ENCODE results near the gene MZF1.
A peak's percentile ranks its signal among the peaks of the same experiment; 100 is the strongest.

Gene MZF1

DNA sequence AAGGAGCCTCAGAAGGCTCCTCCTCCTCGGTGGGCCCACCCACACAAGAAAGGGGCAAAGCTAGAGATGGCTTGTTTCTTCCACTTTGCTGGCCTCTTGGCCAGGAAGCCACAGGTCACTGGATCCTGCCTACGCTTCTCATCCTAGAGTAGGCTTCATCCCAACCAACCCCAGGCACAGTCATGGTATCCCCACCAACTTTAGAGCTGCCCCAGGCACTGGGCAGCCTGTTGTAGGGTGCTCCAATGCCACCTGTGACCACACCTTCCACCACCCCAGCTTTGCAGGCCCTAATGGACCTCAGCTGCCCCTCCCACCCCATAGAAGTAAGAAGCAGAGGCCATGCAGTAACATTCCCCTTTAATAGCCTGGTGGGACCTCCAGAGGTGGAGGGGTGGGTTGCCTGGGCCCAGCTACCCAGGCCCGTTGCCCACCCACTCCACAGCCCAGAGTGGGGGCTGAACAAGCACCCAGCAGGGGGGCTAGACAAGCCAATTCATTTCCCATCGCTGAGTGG, 17.7 kb downstream of the MZF1 start:
- H2BK5ac ChIP-seq (ENCODE audit: low read length) = no peak overlapping the region
- H2AK5ac ChIP-seq (ENCODE audit: low read depth, low read length) = peak overlapping the region; percentile 87
- H2BK120ac ChIP-seq (ENCODE audit: low read depth, low read length) = peak overlapping the region; percentile 85
- peak overlapping the region; percentile 90 for H3K23ac ChIP-seq (ENCODE audit: low read depth, low read length, poor library complexity)
- no peaks in the 10 kb centered on the region for H3K27me3 ChIP-seq (ENCODE audit: control insufficient read depth in 3 of 3, insufficient read depth in 3 of 3, low read depth in 1 of 3, low read length in 3 of 3)
- WGBS, 2 donors (ENCODE audit: extremely low coverage in 2 of 2, insufficient read length in 2 of 2, insufficient replicate concordance in 1 of 2) = no CpG with 5 or more reads among the region's 4 CpGs
- H4K91ac ChIP-seq (ENCODE audit: low read depth, low read length, poor library complexity) = peak overlapping the region; percentile 14
- peak overlapping the region; percentile 96 for H3K27ac ChIP-seq (replicated peaks; ENCODE audit: low read length)
- H3K4me1 ChIP-seq (ENCODE audit: control insufficient read depth in 2 of 2, insufficient read depth in 1 of 2, low read depth in 1 of 2, low read length in 2 of 2) = peaks cover 13 to 28% of the 10 kb centered on the region in 2 donors
- H3K4ac ChIP-seq (ENCODE audit: low read length) = peak overlapping the region; percentile 81
- H2AFZ ChIP-seq (ENCODE audit: low read length) = peak overlapping the region; percentile 81
- H3K4me3 ChIP-seq (ENCODE audit: low read length in 2 of 2) = peak overlapping the region; percentile 58 to 72
- H2BK12ac ChIP-seq (ENCODE audit: low read length) = no peak overlapping the region
- H3K9ac ChIP-seq (ENCODE audit: low read depth, low read length, poor library complexity) = peak overlapping the region; percentile 63
- peaks cover 37 to 54% of the 10 kb centered on the region in 2 donors for H3K36me3 ChIP-seq (replicated peaks in 1 of 2; ENCODE audit: control insufficient read depth in 2 of 2, insufficient read depth in 2 of 2, low read length in 2 of 2)
- peak overlapping the region; percentile 92 for H3K18ac ChIP-seq (ENCODE audit: low read length)
- no peak overlapping the region for H2BK15ac ChIP-seq (ENCODE audit: low read length)
- no peak for DNase-seq (ENCODE audit: low spot score)
- H3K9me3 ChIP-seq (replicated peaks in 1 of 2; ENCODE audit: control insufficient read depth in 2 of 2, insufficient read depth in 1 of 2, low read depth in 1 of 2, low read length in 2 of 2) = no peaks in the 10 kb centered on the region
- peaks cover 4% of the 10 kb centered on the region for H3K79me1 ChIP-seq (ENCODE audit: low read depth, low read length)
- no peak overlapping the region for H3K14ac ChIP-seq (ENCODE audit: low read length)
- H3K4me2 ChIP-seq (ENCODE audit: insufficient read depth, low read length, poor library complexity, severe bottlenecking) = peak overlapping the region; percentile 66
- H4K8ac ChIP-seq (ENCODE audit: low read depth, low read length) = no peak overlapping the region

DNA sequence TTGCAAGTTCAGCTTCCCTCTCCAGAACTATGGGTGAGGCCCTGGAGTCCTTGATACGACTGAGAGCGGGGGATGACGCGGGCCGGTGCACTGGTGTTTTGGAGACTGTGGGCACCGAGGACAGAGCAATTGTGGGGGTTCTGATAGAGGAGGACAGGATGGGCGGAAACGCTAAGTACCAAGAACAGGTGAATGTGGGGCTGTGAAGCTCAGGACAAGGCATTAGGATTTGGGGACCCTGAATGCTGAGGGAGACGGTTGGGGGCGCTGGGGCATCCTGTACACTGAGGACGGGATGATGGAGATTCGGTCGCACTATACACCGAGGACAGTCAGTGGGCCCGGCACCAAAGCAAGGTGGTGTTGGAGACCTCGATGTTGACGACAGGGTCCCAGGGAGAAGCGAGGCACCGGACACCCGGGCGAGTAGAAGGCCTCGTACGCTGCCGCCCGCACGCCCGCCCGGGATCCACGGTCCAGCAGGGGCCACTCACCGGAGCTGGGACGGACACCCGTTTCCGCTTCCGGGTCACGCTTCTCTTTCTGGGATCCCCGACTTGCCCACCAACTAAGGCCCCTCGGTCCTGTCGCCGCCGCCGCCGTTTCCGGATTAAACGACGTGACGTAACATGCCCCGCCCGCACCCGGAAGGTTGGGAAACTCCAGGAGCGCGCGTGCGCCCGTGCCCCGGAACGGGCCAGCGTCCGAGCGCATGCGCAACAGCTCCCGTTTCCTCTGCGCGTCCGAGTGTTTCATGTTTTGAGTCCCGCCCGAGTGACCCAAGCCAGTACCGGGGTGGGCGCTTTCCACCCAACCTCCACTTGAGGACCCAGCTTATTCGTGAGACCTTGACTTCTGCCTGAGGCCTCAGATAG, 18.4 kb downstream of the MZF1 start, which contains the start of gene CHMP2A:
CHMP2A (minus strand) TSS at position 612 of the 875 bp plus-strand sequence. CDS start 893 bp downstream, outside the sequence.
- H3K18ac ChIP-seq (ENCODE audit: low read length) = peak within 1 kb of the TSS; percentile 92
- peak within 1 kb of the TSS; percentile 49 for H3K14ac ChIP-seq (ENCODE audit: low read length)
- H3K4me3 ChIP-seq (ENCODE audit: low read length in 2 of 2) = peak within 1 kb of the TSS; percentile 58 to 90
- H3K27me3 ChIP-seq (ENCODE audit: control insufficient read depth in 3 of 3, insufficient read depth in 3 of 3, low read depth in 1 of 3, low read length in 3 of 3) = no peaks in the 10 kb centered on the region
- H4K91ac ChIP-seq (ENCODE audit: low read depth, low read length, poor library complexity) = peak within 1 kb of the TSS; percentile 14
- peak within 1 kb of the TSS; percentile 81 for H2AFZ ChIP-seq (ENCODE audit: low read length)
- H2BK5ac ChIP-seq (ENCODE audit: low read length) = no peak within 1 kb of the TSS
- H2BK15ac ChIP-seq (ENCODE audit: low read length) = no peak within 1 kb of the TSS
- peak within 1 kb of the TSS; percentile 96 for H3K27ac ChIP-seq (replicated peaks; ENCODE audit: low read length)
- peak within 1 kb of the TSS; percentile 81 for H3K4ac ChIP-seq (ENCODE audit: low read length)
- H3K9me3 ChIP-seq (replicated peaks in 1 of 2; ENCODE audit: control insufficient read depth in 2 of 2, insufficient read depth in 1 of 2, low read depth in 1 of 2, low read length in 2 of 2) = no peaks in the 10 kb centered on the region
- peaks cover 10 to 21% of the 10 kb centered on the region in 2 donors for H3K4me1 ChIP-seq (ENCODE audit: control insufficient read depth in 2 of 2, insufficient read depth in 1 of 2, low read depth in 1 of 2, low read length in 2 of 2)
- peak within 1 kb of the TSS; percentile 94 for H3K9ac ChIP-seq (ENCODE audit: low read depth, low read length, poor library complexity)
- peaks cover 6% of the 10 kb centered on the region for H3K79me1 ChIP-seq (ENCODE audit: low read depth, low read length)
- no CpG with 5 or more reads among the region's 69 CpGs for WGBS, 2 donors (ENCODE audit: extremely low coverage in 2 of 2, insufficient read length in 2 of 2, insufficient replicate concordance in 1 of 2)
- H4K8ac ChIP-seq (ENCODE audit: low read depth, low read length) = no peak within 1 kb of the TSS
- H3K23ac ChIP-seq (ENCODE audit: low read depth, low read length, poor library complexity) = peak within 1 kb of the TSS; percentile 90
- no peak within 1 kb of the TSS for H2BK12ac ChIP-seq (ENCODE audit: low read length)
- peak within 1 kb of the TSS; percentile 85 for H2BK120ac ChIP-seq (ENCODE audit: low read depth, low read length)
- H3K4me2 ChIP-seq (ENCODE audit: insufficient read depth, low read length, poor library complexity, severe bottlenecking) = peak within 1 kb of the TSS; percentile 81
- peaks cover 44 to 58% of the 10 kb centered on the region in 2 donors for H3K36me3 ChIP-seq (replicated peaks in 1 of 2; ENCODE audit: control insufficient read depth in 2 of 2, insufficient read depth in 2 of 2, low read length in 2 of 2)
- peak; percentile 97 for DNase-seq (ENCODE audit: low spot score)
- H2AK5ac ChIP-seq (ENCODE audit: low read depth, low read length) = peak within 1 kb of the TSS; percentile 87

DNA sequence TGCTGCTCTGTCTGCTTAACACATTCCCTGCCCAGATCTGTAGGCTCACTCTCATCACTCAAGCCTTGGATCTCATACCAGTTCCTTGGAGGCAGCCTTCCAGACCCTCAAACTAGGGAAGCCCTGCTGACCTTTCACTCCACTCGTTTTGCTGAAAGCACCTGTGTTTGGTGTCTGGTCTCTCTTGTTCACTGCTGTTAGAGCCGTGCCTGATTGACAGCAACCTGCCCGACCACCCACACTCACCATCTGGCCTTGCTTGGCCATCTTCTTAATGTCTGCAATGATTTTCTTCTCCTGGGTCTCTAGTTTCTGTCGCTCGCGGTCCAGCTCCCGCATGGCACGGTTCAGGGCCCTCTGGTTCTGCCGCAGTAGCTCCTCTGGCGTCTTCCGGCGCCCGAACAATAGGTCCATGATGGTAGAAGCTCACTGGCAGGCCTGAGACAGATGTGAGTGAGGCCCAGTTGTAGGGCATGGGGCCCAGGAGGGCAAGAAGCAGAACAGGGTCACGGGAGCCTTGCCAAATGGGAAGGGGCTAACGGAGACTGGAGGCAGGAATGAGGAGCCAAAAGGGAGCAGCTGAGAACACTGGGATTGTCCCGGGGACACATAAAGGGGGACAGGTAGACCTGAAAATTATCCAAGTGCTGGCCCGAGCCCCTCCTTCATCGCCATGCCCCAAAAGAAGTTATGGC, 19.2 kb downstream of the MZF1 start:
- Histone ChIP-seq H2AK5ac (ENCODE audit: low read depth, low read length) (no peak overlapping the region), H2BK12ac (ENCODE audit: low read length) (no peak overlapping the region), H3K4me3 (ENCODE audit: low read length in 2 of 2) (peak overlapping the region; percentile 58 to 90), H3K36me3 (replicated peaks in 1 of 2; ENCODE audit: control insufficient read depth in 2 of 2, insufficient read depth in 2 of 2, low read length in 2 of 2) (peaks cover 52 to 66% of the 10 kb centered on the region in 2 donors), H4K8ac (ENCODE audit: low read depth, low read length) (no peak overlapping the region), H2BK120ac (ENCODE audit: low read depth, low read length) (no peak overlapping the region), H2BK15ac (ENCODE audit: low read length) (no peak overlapping the region), H3K27me3 (ENCODE audit: control insufficient read depth in 3 of 3, insufficient read depth in 3 of 3, low read depth in 1 of 3, low read length in 3 of 3) (no peaks in the 10 kb centered on the region), H3K18ac (ENCODE audit: low read length) (no peak overlapping the region), H3K27ac (replicated peaks; ENCODE audit: low read length) (peak overlapping the region; percentile 85), H3K23ac (ENCODE audit: low read depth, low read length, poor library complexity) (no peak overlapping the region), H2AFZ (ENCODE audit: low read length) (no peak overlapping the region), H4K91ac (ENCODE audit: low read depth, low read length, poor library complexity) (no peak overlapping the region), H3K4ac (ENCODE audit: low read length) (no peak overlapping the region), H3K79me1 (ENCODE audit: low read depth, low read length) (peaks cover 13% of the 10 kb centered on the region), H3K9ac (ENCODE audit: low read depth, low read length, poor library complexity) (peak overlapping the region; percentile 94), H3K14ac (ENCODE audit: low read length) (no peak overlapping the region), H3K9me3 (replicated peaks in 1 of 2; ENCODE audit: control insufficient read depth in 2 of 2, insufficient read depth in 1 of 2, low read depth in 1 of 2, low read length in 2 of 2) (no peaks in the 10 kb centered on the region), H3K4me1 (ENCODE audit: control insufficient read depth in 2 of 2, insufficient read depth in 1 of 2, low read depth in 1 of 2, low read length in 2 of 2) (peaks cover 9 to 19% of the 10 kb centered on the region in 2 donors), H3K4me2 (ENCODE audit: insufficient read depth, low read length, poor library complexity, severe bottlenecking) (peak overlapping the region; percentile 81), H2BK5ac (ENCODE audit: low read length) (no peak overlapping the region)
- no CpG with 5 or more reads among the region's 18 CpGs for WGBS, 2 donors (ENCODE audit: extremely low coverage in 2 of 2, insufficient read length in 2 of 2, insufficient replicate concordance in 1 of 2)
- DNase-seq (ENCODE audit: low spot score) = no peak

Data from neuronal stem cell (in vitro differentiated cells).